Pancreas (tissue), 10 donors: ENCODE results near the gene CD244. TPM values are rescaled to one million over a fixed set of nuclear protein-coding genes. Genes with fewer than 3 reads are reported as not detected.
"Not testable (repeated sequence)": the region's sequence is repeated elsewhere in the genome, so short reads cannot be mapped to it uniquely, and the experiment has no call there.

Source experiments
- ATAC-seq, 4 donors: fragments of 200-7000 bp; cut with Tn5 transposase; one replicate each; pipeline versions ENCODE4 v1.8.0 to v1.9.1; 2020; ENCODE audit warnings: mild to moderate bottlenecking in 4 of 4, moderate library complexity in 4 of 4
- DNase-seq, 6 donors: peaks; one replicate each; pipeline ENCODE4 v3.0.0-alpha.2; 2020
- FAIRE-seq: peaks from 2 replicates; lab custom pipeline; 2012; peaks lifted over from hg19 to GRCh38; lab: Jason Lieb, UNC
- H3K27ac ChIP-seq, 4 donors: fragments of 200-600 bp; sonication (generic); 1 replicate in 3 of 4; 2 replicates in 1 of 4; pipeline versions ENCODE4 v1.5.0 to v1.8.0; 2020
- H3K27me3 ChIP-seq, 4 donors: fragments of 200-600 bp; one replicate each; pipeline ENCODE4 v1.8.0; 2021
- H3K36me3 ChIP-seq, 3 donors: fragments of 200-600 bp; sonication (generic) in 1 of 3; one replicate each; pipeline versions ENCODE4 v1.5.0 to v1.8.0; 2020 to 2021
- H3K4me1 ChIP-seq, 3 donors: fragments of 200-600 bp; one replicate each; pipeline ENCODE4 v1.8.0; 2021
- H3K4me3 ChIP-seq, 4 donors: fragments of 200-600 bp; sonication (generic) in 2 of 4; one replicate each; pipeline versions ENCODE4 v1.5.0 to v1.8.0; 2020 to 2021
- H3K9me3 ChIP-seq, 4 donors: fragments of 200-600 bp; one replicate each; pipeline ENCODE4 v1.8.0; 2021
- CTCF ChIP-seq, 4 donors: fragments of 200-600 bp; sonication (generic) in 3 of 4; IDR thresholded peaks; one replicate each; pipeline versions ENCODE4 v1.5.0 to v1.8.0; 2021; ENCODE audit warnings: antibody characterized with exemption in 4 of 4
- WGBS, 2 donors: extraction: QIAGEN DNeasy Blood & Tissue Kit; methylation state at CpG; one replicate each; pipeline ENCODE4 v1.1.7; 2013; 5-methylcytosine and 5-hydroxymethylcytosine counted together
- intact Hi-C, 3 donors: fragments of 100-400 bp; cut with DNase I; formaldehyde crosslinking; loops; one replicate each; pipeline versions ENCODE4 v1.11.1 to v1.14.2; 2022
- polyA plus RNA-seq, 2 donors: library from polyadenylated mRNA; stranded (reverse); fragments of 200-250 nt; gene quantifications; one replicate each; pipeline ENCODE4 v1.2.3, GENCODE V29; 2013
- total RNA-seq, 6 donors: library from RNA; stranded (reverse); fragmentation: NEBNext Ultra II Directional in 4 of 6; extraction: Animal tissue kit (Norgen Biotek cat#: 25700) in 4 of 6; gene quantifications; one replicate each; pipeline versions ENCODE4 v1.2.1 to v1.2.4, GENCODE V29; 2021 to 2023
- donor health status: healthy with polysubstance abuse.
- donor health status: DM: no; HTN: no; CAD: no; lungs with moderate emphysema.
- donor health status: DM: no; HTN: no; CAD: no.
- donor health status: control.
- donor health status: control.
- donor health status: Bipolar disorder and iron deficiency.
- donor health status: DM: yes; HTN: yes; CAD: no.
- donor health status: DM: no; HTN: no; CAD: no.
- donor health status: DM: no; HTN: no; CAD: no.
- donor health status: DM: yes; HTN: yes; CAD: no.

Gene CD244
- total and polyA plus RNA-seq, 8 donors = 0.06 to 0.79 (median 0.14) TPM; not detected in 2

GRCh38 chr1:160884579-160884978 lies 21.9 kb upstream of the CD244 start:
- no peak overlapping the region for H3K4me3 ChIP-seq
- 80 to 85% methylated on average over 6 of the region's 6 CpGs for WGBS, 2 donors
- intact Hi-C loops = no loop called here
- no peak for TF ChIP-seq CTCF (IDR thresholded peaks at IDR 0.05)
- no peak for ATAC-seq
- no peak for FAIRE-seq
- H3K27me3 ChIP-seq = no peaks in the 10 kb centered on the region
- no peaks in the 10 kb centered on the region for H3K36me3 ChIP-seq
- H3K4me1 ChIP-seq = no peaks in the 10 kb centered on the region
- no peak overlapping the region for H3K27ac ChIP-seq
- DNase-seq = no peak
- no peaks in the 10 kb centered on the region for H3K9me3 ChIP-seq

GRCh38 chr1:160883581-160884513 lies 21.2 kb upstream of the CD244 start:
- FAIRE-seq (no peak), ATAC-seq (no peak), DNase-seq (no peak)
- Histone ChIP-seq H3K4me3 (no peak overlapping the region), H3K4me1 (no peaks in the 10 kb centered on the region), H3K36me3 (no peaks in the 10 kb centered on the region), H3K9me3 (no peaks in the 10 kb centered on the region), H3K27me3 (no peaks in the 10 kb centered on the region), H3K27ac (no peak overlapping the region)
- WGBS, 2 donors = 84 to 86% methylated on average over 13 of the region's 13 CpGs
- TF ChIP-seq CTCF (IDR thresholded peaks at IDR 0.05) = no peak
- intact Hi-C loops = no loop called here

GRCh38 chr1:160882582-160882981 lies 19.9 kb upstream of the CD244 start:
- ATAC-seq = no peak
- H3K27me3 ChIP-seq = no peaks in the 10 kb centered on the region
- no peak for FAIRE-seq
- no peak for TF ChIP-seq CTCF (IDR thresholded peaks at IDR 0.05)
- DNase-seq = no peak
- no peak overlapping the region for H3K27ac ChIP-seq
- intact Hi-C loops = no loop called here
- H3K36me3 ChIP-seq = no peaks in the 10 kb centered on the region
- no peaks in the 10 kb centered on the region for H3K9me3 ChIP-seq
- H3K4me3 ChIP-seq = no peak overlapping the region
- 93 to 100% methylated on average over 1 of the region's 1 CpG for WGBS, 2 donors
- no peaks in the 10 kb centered on the region for H3K4me1 ChIP-seq

GRCh38 chr1:160881264-160881663 lies 18.6 kb upstream of the CD244 start:
- H3K4me1 ChIP-seq, H3K4me3 ChIP-seq, DNase-seq, H3K27me3 ChIP-seq, H3K27ac ChIP-seq, FAIRE-seq, H3K9me3 ChIP-seq, ATAC-seq, H3K36me3 ChIP-seq, intact Hi-C loops: not testable (repeated sequence)
- WGBS, 2 donors = 82 to 85% methylated on average over 7 of the region's 7 CpGs

GRCh38 chr1:160880216-160880615 lies 17.5 kb upstream of the CD244 start:
- WGBS, 2 donors = 82 to 84% methylated on average over 3 of the region's 3 CpGs
- H3K27me3 ChIP-seq = no peaks in the 10 kb centered on the region
- TF ChIP-seq CTCF (IDR thresholded peaks at IDR 0.05) = no peak
- H3K9me3 ChIP-seq = no peaks in the 10 kb centered on the region
- H3K36me3 ChIP-seq = no peaks in the 10 kb centered on the region
- DNase-seq (no peak), ATAC-seq (no peak), FAIRE-seq (no peak)
- no peak overlapping the region for H3K4me3 ChIP-seq
- intact Hi-C loops = no loop called here
- no peaks in the 10 kb centered on the region for H3K4me1 ChIP-seq
- H3K27ac ChIP-seq = no peak overlapping the region
